GM19468 (cell line): ENCODE results near the gene MRPS35.
"Not testable (repeated sequence)": the region's sequence is repeated elsewhere in the genome, so short reads cannot be mapped to it uniquely, and the experiment has no call there.

Experiments
- ATAC-seq: cut with Tn5 transposase; IDR thresholded peaks from one replicate; pipeline ENCODE4 v1.9.1; 2021; ENCODE audit warnings: mild to moderate bottlenecking, moderate library complexity, moderate number of reproducible peaks; ENCODE audit not compliant: unreplicated experiment; ENCODE audit errors: extremely low read depth

Gene MRPS35

GRCh38 chr12:27705263-27705662 is 5.4 kb upstream of the MRPS35 start:
- ATAC-seq = no peak

- no peak for ATAC-seq
These were observed 3.4 kb upstream of the MRPS35 start for GRCh38 chr12:27707216-27707615.

GRCh38 chr12:27709212-27709931 is 1.3 kb upstream of the MRPS35 start:
- no peak for ATAC-seq

GRCh38 chr12:27709932-27710591 is 570 bp upstream of the MRPS35 start:
- ATAC-seq = peak; percentile 17

DNA sequence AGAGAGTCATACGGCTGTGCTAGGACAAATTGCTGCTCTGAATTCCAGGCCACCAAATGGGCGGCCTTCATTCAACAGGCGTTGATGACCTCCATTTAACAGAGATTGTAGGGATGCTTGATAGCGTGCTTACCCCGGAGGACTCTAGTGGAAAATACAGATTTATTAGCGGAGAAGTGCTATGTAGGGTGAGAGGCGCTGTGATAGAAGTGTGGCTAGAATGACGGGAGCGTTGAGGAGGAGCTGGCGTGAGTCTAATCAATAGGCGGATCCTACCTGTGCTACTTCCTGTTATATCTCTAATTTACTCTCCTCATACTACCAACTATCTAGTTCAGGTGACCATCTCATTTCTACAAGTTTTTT is 668 bp downstream of the MRPS35 start:
- no peak for ATAC-seq

GRCh38 chr12:27711967-27712366 is 1.3 kb downstream of the MRPS35 start:
- ATAC-seq = no peak

DNA sequence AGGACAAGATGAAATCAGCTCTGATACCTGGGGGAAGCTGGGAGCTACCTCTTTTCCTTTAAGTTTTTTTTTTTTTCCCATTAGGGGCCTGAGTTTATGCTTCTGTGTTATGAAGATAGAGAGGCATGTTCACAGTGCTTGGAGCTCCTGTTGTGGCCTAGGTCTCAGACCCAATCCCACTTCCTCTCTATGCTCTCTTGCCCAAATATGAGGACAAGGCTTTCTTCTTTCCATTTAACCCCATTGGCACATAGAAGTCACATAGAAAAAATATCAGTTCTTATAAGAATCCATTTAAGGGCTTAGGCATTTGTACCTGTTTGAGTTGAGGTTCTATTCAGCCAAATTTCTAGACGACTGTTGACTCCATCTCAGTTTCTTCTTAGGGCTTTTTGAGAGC is 12.6 kb downstream of the MRPS35 start:
- no peak for ATAC-seq

DNA sequence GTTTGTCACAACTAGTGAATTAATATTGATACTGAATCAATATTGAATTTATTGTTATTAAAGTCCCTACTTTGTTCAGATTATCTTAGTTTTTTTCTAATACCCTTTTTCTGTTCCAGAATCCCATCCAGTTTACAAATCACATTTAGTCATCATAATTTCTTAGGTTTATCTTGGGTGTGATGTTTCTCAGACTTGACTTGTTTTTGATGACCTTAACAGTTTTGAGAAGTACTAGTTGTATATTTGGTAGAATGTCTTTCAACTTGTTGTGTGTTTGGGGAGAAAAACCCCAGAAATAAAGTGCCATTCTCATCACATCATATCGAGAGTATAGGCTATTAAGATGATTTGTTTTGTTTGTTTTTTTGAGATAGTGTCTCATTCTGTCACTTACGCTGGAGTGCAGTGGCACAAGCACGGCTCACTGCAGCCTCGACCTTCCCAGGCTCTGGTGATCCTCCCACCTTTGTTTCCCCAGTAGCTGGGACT is 19.5 kb downstream of the MRPS35 start:
- ATAC-seq = no peak

GRCh38 chr12:27732281-27732680 is 21.6 kb downstream of the MRPS35 start:
- no peak for ATAC-seq

GRCh38 chr12:27733052-27733656 is 22.5 kb downstream of the MRPS35 start:
- ATAC-seq = no peak

DNA sequence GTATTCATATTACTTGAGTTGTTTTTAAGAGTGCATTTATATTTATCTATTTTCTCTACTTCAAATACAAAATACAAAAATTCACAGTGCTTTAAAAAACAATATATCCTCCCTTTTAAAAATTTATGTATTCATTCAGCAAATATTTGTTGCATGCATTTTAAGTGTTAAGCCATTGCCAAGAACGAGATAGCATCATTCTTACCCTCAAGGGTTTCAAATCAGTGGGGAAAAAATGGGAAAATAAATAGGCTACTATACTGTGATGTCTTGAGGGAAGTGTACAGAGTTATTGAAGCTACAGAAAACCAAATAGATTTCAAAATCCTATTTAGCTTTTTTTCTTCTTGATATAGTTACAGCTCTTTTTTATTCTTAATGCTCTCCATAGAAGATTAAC is 23.2 kb downstream of the MRPS35 start:
- no peak for ATAC-seq

DNA sequence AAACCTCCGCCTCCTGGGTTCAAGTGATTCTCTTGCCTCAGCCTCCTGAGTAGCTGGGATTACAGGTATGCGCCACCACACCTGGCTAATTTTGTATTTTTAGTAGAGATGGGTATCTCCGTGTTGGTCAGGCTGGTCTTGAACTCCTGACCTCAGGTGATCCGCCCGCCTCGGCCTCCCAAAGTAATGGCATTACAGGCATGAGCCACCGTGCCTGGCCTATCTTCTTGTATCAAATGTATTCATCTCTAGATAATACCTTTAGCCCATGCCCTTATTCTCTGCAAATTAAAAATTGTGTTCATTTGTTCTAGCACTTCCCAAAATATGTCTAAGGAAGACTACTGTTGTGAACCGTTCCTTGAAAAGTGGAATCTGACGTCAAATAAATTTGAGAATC is 23.7 kb downstream of the MRPS35 start:
- ATAC-seq = not testable (repeated sequence)

- ATAC-seq = no peak
These were observed 33.0 kb downstream of the MRPS35 start for GRCh38 chr12:27743601-27744000.

DNA sequence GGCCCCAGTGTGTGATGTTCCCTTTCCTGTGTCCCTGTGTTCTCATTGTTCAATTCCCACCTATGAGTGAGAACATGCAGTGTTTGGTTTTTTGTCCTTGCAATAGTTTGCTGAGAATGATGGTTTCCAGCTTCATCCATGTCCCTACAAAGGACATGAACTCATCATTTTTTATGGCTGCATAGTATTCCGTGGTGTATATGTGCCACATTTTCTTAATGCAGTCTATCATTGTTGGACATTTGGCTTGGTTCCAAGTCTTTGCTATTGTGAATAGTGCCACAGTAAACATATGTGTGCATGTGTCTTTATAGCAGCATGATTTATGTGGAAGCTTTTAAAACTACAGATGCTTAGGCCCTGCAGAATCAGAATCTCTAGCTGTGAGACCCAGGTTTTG is 35.1 kb downstream of the MRPS35 start:
- not testable (repeated sequence) for ATAC-seq

DNA sequence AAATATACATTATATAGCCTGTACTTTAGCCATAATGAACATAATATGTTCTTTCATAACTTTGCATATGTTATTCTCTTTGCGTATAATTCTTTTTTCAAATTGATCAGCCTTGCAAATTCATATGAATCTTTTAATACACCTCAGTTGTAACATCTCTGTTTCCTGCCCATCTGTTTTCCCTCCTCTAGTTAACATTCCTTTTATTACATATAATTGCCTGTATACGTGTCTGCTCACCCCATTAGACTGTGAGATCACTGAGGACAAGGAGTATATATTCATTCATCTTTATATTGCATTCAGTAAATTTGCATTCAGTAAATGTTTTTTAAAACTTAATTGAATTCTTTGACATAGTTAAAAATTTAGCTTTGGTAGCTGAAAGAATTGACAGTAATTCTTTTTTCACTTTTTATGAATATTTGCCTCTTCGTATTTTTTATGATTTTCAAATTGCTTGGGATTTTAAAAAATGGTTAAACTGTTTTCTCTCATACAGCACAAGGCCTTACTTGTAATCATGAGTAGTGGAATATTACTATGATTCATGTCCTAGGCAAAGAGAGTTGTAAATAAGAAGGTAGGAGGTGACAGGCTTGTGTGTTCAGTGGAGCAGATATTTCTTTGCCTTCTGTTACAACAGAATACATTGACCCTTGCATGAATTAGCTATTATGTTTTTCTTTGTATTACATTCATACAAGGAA is 36.6 kb downstream of the MRPS35 start:
- ATAC-seq = no peak

- no peak for ATAC-seq
These were observed 40.9 kb downstream of the MRPS35 start for GRCh38 chr12:27751386-27752047.

- no peak for ATAC-seq
These were observed 44.2 kb downstream of the MRPS35 start for GRCh38 chr12:27754795-27755194.

DNA sequence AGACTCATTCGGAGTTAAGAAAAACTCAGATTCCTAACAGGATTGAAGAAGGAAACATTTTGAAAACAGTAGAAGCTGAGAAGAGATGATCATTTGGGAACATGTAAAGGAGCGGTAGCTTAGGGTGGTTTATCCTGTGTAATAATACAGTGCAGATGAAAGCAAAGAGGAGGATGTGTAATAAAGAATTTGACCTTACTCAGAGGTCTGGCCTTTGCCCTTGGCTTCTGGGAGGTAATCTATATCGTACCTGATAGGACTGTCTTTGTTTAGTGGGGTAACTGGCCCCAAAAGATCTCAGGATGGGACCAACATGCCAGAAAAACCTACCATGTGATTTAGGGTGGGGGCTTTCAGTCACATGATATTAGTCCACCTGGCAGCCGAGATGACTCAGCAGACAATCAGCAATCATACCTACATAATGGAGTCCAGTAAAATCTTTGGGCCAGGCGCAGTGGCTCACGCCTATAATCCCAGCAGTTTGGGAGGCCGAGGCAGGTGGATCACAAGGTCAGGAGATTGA is 46.1 kb downstream of the MRPS35 start:
- no peak for ATAC-seq

DNA sequence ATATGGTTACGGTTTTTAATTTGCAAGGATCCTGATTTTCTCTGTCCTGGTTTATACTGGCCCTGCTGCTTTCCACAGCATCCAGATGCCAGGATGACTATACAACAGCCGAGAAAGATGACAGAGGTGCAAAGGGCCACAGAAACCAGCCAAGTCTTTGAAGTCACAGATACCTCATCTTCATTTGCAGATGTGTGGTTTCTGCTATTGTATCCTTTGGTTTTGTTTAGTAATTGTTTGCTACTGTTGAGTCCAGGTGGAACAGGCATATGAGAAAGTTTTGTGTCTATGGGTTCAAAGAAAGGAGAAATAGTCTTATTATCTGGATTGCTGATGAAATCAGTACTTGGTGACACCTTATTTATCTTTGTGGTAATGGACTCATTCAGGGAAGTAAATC is 52.1 kb downstream of the MRPS35 start:
- ATAC-seq = no peak

DNA sequence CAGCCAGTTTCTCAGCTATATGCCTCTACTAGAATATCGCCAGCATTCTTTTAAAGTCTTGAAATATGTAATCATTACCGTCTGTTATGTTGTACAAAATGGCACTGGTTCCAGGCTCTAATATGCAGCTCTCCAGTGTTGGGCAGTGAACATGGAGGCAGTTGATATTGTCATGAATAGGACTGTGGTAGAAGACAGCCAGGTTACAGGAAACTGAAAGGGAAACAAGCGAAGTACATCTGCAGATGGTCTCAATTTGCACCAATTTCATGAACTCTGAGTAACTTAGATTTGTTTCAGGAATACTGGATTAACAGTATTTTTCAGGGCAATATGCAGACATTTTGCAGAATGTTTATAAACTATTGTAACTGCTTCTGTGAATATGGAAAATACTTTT is 56.0 kb downstream of the MRPS35 start:
- no peak for ATAC-seq
